ENCODE data around the gene RPL7L1.
A peak's percentile ranks its signal among the peaks of the same experiment; 100 is the strongest.
"Not testable (repeated sequence)": the region's sequence is repeated elsewhere in the genome, so short reads cannot be mapped to it uniquely, and the experiment has no call there.

The RPL7L1 gene

DNA sequence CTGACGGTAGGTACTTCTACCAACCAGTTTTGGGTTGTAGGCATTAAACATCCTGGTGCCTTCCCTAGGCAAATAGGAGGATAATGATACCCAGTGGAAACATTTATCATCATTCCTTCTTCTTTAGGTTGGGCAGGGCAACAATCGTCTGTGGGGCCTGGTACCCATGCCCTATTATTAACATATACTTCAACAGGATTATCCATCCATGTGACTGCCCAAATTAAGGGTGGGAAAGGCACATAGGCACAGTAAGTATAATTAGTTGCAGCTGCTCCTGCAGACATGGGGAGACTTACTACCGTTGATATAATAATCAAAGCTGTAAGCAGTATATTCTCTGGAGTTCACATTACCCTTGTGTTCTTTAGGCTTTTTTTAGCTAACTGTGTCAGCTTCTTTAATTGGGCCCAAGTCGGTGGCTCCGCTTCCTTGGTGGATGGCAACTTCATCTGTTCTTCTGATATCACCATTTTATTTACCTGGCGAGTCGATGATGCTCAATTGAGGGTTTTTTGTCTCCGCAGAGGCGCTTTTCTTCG, 16.8 kb downstream of the RPL7L1 start:
- no peak overlapping the region for H3K27ac ChIP-seq
- TF ChIP-seq, protein P1, sequence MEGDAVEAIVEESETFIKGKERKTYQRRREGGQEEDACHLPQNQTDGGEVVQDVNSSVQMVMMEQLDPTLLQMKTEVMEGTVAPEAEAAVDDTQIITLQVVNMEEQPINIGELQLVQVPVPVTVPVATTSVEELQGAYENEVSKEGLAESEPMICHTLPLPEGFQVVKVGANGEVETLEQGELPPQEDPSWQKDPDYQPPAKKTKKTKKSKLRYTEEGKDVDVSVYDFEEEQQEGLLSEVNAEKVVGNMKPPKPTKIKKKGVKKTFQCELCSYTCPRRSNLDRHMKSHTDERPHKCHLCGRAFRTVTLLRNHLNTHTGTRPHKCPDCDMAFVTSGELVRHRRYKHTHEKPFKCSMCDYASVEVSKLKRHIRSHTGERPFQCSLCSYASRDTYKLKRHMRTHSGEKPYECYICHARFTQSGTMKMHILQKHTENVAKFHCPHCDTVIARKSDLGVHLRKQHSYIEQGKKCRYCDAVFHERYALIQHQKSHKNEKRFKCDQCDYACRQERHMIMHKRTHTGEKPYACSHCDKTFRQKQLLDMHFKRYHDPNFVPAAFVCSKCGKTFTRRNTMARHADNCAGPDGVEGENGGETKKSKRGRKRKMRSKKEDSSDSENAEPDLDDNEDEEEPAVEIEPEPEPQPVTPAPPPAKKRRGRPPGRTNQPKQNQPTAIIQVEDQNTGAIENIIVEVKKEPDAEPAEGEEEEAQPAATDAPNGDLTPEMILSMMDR (conservative IDR thresholded peaks at IDR 0.05) = no peak
- no peak for TF ChIP-seq ZFX (IDR thresholded peaks at IDR 0.05)

DNA sequence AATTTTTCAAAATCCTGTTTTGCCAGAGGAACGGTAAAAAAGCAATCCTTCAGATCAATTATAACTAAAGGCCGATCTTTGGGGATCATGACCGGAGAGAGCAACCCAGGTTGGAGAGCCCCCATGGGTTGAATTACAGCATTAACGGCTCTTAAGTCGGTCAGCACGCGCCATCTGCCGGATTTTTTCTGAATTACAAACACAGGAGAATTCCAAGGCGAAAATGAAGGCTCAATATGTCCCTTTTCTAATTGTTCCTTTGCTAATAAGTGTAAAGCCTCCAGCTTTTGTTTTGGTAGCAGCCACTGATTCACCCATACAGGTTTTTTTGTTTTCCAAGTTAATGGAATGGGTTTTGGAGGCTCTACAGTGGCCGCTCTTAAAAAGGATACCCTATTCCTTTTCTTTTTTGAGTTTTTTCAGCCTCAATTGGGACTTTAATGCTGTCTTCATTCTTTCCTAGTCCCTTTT, 19.5 kb downstream of the RPL7L1 start:
- TF ChIP-seq, protein P1 (conservative IDR thresholded peaks at IDR 0.05) = peak; percentile 85
- TF ChIP-seq ZFX (IDR thresholded peaks at IDR 0.05) = no peak
- H3K27ac ChIP-seq = no peak overlapping the region

DNA sequence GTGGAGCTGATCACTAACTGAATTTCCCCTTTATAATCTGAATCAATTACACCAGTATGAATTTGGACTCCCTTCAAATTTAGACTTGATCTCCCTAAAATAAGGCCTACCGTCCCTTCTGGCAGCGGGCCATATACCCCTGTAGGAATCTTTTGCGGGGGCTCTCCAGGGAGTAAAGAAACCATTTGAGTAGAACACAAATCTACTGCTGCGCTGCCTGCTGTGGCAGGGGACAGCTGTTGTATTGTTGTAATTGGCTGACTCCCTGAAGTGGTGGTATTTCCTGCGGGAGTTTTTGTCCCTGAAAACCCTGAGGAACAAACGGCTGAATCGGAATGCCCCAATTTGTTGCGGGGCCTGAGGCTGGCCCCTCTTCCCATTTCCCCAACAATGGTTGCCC, 20.5 kb downstream of the RPL7L1 start:
- TF ChIP-seq ZFX (IDR thresholded peaks at IDR 0.05) = no peak
- TF ChIP-seq, protein P1 (conservative IDR thresholded peaks at IDR 0.05) = no peak
- no peak overlapping the region for H3K27ac ChIP-seq

DNA sequence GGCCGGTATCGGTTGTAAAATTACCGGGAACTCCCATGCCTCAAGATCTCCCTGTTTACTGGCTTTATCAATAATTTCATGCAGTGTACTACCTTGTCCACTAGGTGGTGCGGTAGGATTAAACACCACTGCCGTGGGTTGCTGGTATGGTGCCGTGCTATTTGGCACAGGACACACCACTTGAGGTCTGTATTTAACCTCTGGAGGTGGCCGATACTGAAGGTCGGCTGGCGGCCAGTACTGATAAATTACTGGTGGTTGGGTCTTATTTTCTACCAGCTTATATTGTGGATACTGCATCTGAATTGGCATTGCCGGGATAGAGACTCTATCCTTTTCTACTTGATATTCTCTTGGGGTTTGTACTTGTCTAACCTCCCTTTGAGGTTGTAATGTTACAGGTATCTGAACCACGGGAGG, 22.1 kb downstream of the RPL7L1 start:
- no peak for TF ChIP-seq ZFX (IDR thresholded peaks at IDR 0.05)
- TF ChIP-seq, protein P1 (conservative IDR thresholded peaks at IDR 0.05) = peak; percentile 94
- no peak overlapping the region for H3K27ac ChIP-seq

DNA sequence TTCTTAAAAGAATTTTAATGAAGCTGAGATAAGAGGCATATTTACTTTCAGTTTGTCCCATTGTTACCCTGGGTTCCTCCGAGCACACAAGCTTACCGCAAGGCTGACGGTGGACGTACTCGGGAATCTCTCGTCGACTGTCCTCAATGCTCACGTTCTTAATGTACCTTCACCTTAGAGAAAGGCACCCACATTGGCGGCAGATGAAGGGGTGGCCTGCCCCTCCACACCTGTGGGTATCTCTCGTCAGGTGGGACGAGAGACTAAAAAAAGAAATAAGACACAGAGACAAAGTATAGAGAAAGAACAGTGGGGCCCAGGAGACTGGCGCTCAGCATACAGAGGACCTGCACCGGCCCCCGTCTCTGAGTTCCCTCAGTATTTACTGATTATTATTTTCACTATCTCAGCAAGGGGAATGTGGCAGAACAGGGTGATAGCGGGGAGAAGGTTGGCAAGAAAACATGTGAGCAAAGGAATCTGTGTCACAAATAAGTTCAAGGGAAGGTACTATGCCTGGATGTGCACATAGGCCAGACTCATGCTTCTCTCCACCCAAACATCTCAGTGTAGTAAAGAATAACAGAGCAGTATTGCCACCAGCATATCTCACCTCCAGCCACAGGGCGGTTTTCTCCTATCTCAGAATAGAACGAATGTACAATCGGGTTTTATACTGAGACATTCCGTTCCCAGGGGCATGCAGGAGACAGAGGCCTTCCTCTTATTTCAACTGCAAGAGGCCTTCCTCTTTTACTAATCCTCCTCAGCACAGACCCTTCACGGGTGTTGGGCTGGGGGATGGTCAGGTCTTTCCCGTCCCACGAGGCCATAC, 23.2 kb downstream of the RPL7L1 start:
- H3K27ac ChIP-seq = not testable (repeated sequence)

DNA sequence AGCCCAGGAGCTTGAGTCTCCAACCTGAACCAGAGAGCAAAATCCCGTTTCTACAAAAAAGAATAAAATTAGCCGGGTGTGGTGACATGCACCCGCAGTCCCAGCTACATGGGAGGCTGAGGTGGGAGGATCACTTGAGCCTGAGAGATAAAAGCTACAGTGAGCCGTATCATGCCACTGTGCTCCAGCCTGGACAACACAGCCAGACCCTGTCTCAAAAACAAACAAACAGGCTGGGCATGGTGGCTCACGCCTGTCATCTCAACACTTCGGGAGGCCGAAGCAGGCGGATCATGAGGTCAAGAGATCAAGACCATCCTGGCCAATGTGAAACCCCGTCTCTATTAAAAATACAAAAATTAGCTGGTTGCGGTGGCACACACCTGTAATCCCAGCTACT, 25.1 kb downstream of the RPL7L1 start:
- TF ChIP-seq, protein P1 (conservative IDR thresholded peaks at IDR 0.05) = no peak
- TF ChIP-seq ZFX (IDR thresholded peaks at IDR 0.05) = no peak
- no peak overlapping the region for H3K27ac ChIP-seq

DNA sequence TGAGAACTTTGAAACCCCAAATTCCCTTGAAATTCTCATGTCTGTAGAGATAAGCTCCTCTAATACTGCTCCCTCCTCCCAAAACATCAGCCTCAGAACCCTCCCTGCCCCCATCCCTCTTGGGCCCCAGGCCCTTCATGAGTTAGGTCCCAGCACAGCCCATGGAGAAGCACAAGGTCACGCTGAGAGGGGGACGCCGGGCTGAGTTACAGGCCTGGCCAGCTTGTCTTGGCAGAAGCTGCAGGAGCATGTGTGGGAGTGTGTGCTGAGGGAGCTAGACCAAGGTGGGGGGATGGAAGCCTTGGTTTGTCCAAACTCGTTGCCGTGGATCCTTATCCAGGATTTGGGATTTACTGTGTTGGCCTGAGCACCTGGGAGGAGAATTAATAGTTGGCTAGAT, 27.9 kb downstream of the RPL7L1 start:
- TF ChIP-seq ZFX (IDR thresholded peaks at IDR 0.05) = no peak
- H3K27ac ChIP-seq = no peak overlapping the region

DNA sequence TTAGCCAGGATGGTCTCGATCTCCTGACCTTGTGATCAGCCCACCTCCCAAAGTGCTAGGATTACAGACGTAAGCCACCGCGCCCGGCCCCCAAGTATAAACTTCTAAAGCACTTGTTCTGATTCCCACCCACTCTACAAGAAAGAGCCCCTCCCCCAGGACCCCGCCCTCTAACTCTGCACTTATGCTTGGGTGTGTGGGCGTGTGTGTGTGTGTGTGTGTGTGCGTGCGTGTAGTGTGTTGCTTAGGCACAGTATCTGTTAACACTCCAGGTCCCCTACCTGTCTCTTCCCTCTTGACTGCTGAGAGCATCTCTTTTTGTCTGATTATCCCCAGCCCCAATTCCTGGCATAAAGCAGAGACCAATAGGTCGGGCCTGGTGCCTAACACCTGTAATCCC, 30.4 kb downstream of the RPL7L1 start:
- H3K27ac ChIP-seq = no peak overlapping the region
- no peak for TF ChIP-seq ZFX (IDR thresholded peaks at IDR 0.05)
- TF ChIP-seq, protein P1 (conservative IDR thresholded peaks at IDR 0.05) = no peak
